ENCODE data around the gene PHYH. TPM values are rescaled to one million over a fixed set of nuclear protein-coding genes. Genes with fewer than 3 reads are reported as not detected.

The PHYH gene
- total RNA-seq, 4 donors from 2014 or later = 107 to 147 (median 143) TPM

GRCh38 chr10:13302821-13303555 is 3.1 kb upstream of the PHYH start:
- TF ChIP-seq CTCF (IDR thresholded peaks at IDR 0.05 in 4 of 5, conservative IDR thresholded peaks at IDR 0.05 in 1 of 5) (no peak), POLR2A (IDR thresholded peaks at IDR 0.05) (no peak)
- Histone ChIP-seq H3K9me3 (no peaks in the 10 kb centered on the region), H3K36me3 (no peaks in the 10 kb centered on the region), H3K27ac (peak overlapping the region; percentile 96 to 100 (median 100)), H3K4me3 (peak overlapping the region; percentile 57 to 66 (median 64)), H3K27me3 (no peaks in the 10 kb centered on the region), H3K4me1 (peaks cover 11 to 21% of the 10 kb centered on the region in 2 donors)
- ATAC-seq (no peak), DNase-seq (no peak)
- intact Hi-C loops (cut with DNase I; ENCODE audit: low total_unique reads) = loop anchor here (1.0 to 5.0 kb wide), 5 partner anchors 32 to 201 kb away; partner anchors contain the start of genes MCM10 and OPTN
- in situ Hi-C loops (cut with MboI; ENCODE audit: low sequenced_read_pairs in 4 of 4) = loop anchor here in 3 of 4 donors (5.0 kb wide), 1 partner anchor 141 kb away; the partner anchor contains the start of gene MCM10 (in 3 of the 3)

GRCh38 chr10:13298748-13299436 is 972 bp downstream of the PHYH start:
- Histone ChIP-seq H3K9me3 (no peaks in the 10 kb centered on the region), H3K36me3 (peaks cover 0 to 17% of the 10 kb centered on the region in 2 donors), H3K4me1 (peaks cover 17 to 21% of the 10 kb centered on the region in 2 donors), H3K27me3 (no peaks in the 10 kb centered on the region), H3K4me3 (peak overlapping the region; percentile 63 to 96 (median 77)), H3K27ac (peak overlapping the region; percentile 96 to 100 (median 100))
- intact Hi-C loops (cut with DNase I; ENCODE audit: low total_unique reads) = loop anchor here (1.0 to 5.0 kb wide), 2 partner anchors 49 to 77 kb away; partner anchors contain the start of gene SEPHS1
- DNase-seq (no peak), ATAC-seq (no peak)
- in situ Hi-C loops (cut with MboI; ENCODE audit: low sequenced_read_pairs in 4 of 4) = loop anchor here in 1 of 4 donors (10.0 kb wide), 1 partner anchor 134 kb away; the partner anchor contains the start of gene MCM10
- TF ChIP-seq CTCF (IDR thresholded peaks at IDR 0.05 in 4 of 5, conservative IDR thresholded peaks at IDR 0.05 in 1 of 5) (no peak), POLR2A (IDR thresholded peaks at IDR 0.05) (no peak)

- H3K4me3 ChIP-seq = no peak overlapping the region
- peaks cover 0 to 40% of the 10 kb centered on the region in 2 donors for H3K36me3 ChIP-seq
- in situ Hi-C loops (cut with MboI; ENCODE audit: low sequenced_read_pairs in 4 of 4) = loop anchor here in 1 of 4 donors (10.0 kb wide), 1 partner anchor 132 kb away; the partner anchor contains the start of gene MCM10
- no peaks in the 10 kb centered on the region for H3K9me3 ChIP-seq
- TF ChIP-seq CTCF (IDR thresholded peaks at IDR 0.05 in 4 of 5, conservative IDR thresholded peaks at IDR 0.05 in 1 of 5) (no peak), POLR2A (IDR thresholded peaks at IDR 0.05) (no peak)
- ATAC-seq = no peak
- no peak overlapping the region for H3K27ac ChIP-seq
- no peaks in the 10 kb centered on the region for H3K27me3 ChIP-seq
- peaks cover 12 to 15% of the 10 kb centered on the region in 2 donors for H3K4me1 ChIP-seq
- DNase-seq = no peak
- intact Hi-C loops (cut with DNase I; ENCODE audit: low total_unique reads) = loop anchor here (5.0 kb wide), 1 partner anchor 74 kb away; no protein-coding TSS in a partner anchor
These were observed 3.4 kb downstream of the PHYH start for GRCh38 chr10:13296476-13296875.

GRCh38 chr10:13294784-13295183 is 5.1 kb downstream of the PHYH start:
- in situ Hi-C loops (cut with MboI; ENCODE audit: low sequenced_read_pairs in 4 of 4) (loop anchor here in 1 of 4 donors (10.0 kb wide), 1 partner anchor 130 kb away; the partner anchor contains the start of gene MCM10), intact Hi-C loops (cut with DNase I; ENCODE audit: low total_unique reads) (loop anchor here (5.0 kb wide), 1 partner anchor 72 kb away; no protein-coding TSS in a partner anchor)
- Histone ChIP-seq H3K9me3 (no peaks in the 10 kb centered on the region), H3K4me1 (peaks cover 6 to 10% of the 10 kb centered on the region in 2 donors), H3K36me3 (peaks cover 0 to 51% of the 10 kb centered on the region in 2 donors), H3K4me3 (no peak overlapping the region), H3K27ac (no peak overlapping the region), H3K27me3 (no peaks in the 10 kb centered on the region)
- DNase-seq (no peak), ATAC-seq (no peak)
- TF ChIP-seq POLR2A (IDR thresholded peaks at IDR 0.05) (no peak), CTCF (IDR thresholded peaks at IDR 0.05 in 4 of 5, conservative IDR thresholded peaks at IDR 0.05 in 1 of 5) (no peak)

All from gastrocnemius medialis (tissue), 4 donors.